Stimulated activated CD4-positive, alpha-beta T cell treated with anti-CD3 and anti-CD28 coated beads, TNF-alpha, amount 100 ng/mL, for 4 hours (primary cell): ENCODE results near the gene TBCCD1.
A peak's percentile ranks its signal among the peaks of the same experiment; 100 is the strongest.
"Not testable (repeated sequence)": the region's sequence is repeated elsewhere in the genome, so short reads cannot be mapped to it uniquely, and the experiment has no call there.

Experiments used
- DNase-seq, 3 experiments: peaks; one replicate each; pipeline ENCODE4 v3.0.0-alpha.2; 2020; ENCODE audit warnings: low read depth in 3 of 3

The TBCCD1 gene

GRCh38 chr3:186594591-186595113 is 27.5 kb upstream of the TBCCD1 start:
- DNase-seq = no peak

- DNase-seq = no peak
Observed at GRCh38 chr3:186593862-186594261, 26.7 kb upstream of the TBCCD1 start.

- DNase-seq = no peak
Observed at GRCh38 chr3:186592682-186593081, 25.5 kb upstream of the TBCCD1 start.

- DNase-seq = no peak
Observed at GRCh38 chr3:186590580-186591295, 23.6 kb upstream of the TBCCD1 start.

DNA sequence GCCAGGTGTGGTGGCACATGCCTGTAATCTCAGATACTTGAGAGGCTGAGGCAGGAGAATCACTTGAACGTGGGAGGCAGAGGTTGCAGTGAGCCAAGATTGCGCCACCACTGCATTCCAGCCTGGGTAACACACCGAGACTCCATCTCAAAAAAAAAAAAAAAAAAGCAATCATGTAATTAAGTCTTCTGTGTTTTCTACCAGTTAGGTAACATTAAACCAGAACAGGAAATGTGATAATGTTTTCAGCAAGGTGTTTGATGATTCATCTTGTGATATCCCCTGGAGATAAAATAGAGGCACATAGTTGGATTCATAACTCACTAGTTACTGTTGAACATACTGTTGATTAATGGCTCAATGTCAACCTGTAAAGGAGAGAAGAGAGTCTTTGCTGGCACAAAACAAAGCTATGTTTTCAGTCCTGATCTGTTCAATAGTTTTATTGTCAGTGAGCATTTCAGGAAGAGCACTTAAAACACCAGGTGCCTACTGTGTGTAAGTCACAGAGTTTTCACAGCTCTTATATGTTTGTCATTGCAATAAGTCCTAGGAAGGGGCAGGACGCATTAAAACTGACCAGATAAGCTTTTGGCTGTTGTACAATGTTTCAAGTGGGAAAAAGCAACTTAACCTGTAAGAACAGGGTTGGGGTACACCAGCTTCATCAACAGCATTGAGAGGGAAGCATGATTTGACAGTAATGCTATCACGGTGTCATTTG is 22.9 kb upstream of the TBCCD1 start:
- DNase-seq = no peak

- no peak for DNase-seq
Observed at GRCh38 chr3:186589121-186589520, 22.0 kb upstream of the TBCCD1 start.

GRCh38 chr3:186588632-186589031 is 21.5 kb upstream of the TBCCD1 start:
- DNase-seq = no peak

GRCh38 chr3:186587183-186587582 is 20.0 kb upstream of the TBCCD1 start:
- DNase-seq = no peak

GRCh38 chr3:186586245-186586644 is 19.1 kb upstream of the TBCCD1 start:
- DNase-seq = not testable (repeated sequence)

GRCh38 chr3:186583831-186584230 is 16.7 kb upstream of the TBCCD1 start:
- no peak for DNase-seq

GRCh38 chr3:186582541-186582940 is 15.4 kb upstream of the TBCCD1 start:
- no peak for DNase-seq

- no peak for DNase-seq
Observed at GRCh38 chr3:186580785-186581184, 13.6 kb upstream of the TBCCD1 start.

DNA sequence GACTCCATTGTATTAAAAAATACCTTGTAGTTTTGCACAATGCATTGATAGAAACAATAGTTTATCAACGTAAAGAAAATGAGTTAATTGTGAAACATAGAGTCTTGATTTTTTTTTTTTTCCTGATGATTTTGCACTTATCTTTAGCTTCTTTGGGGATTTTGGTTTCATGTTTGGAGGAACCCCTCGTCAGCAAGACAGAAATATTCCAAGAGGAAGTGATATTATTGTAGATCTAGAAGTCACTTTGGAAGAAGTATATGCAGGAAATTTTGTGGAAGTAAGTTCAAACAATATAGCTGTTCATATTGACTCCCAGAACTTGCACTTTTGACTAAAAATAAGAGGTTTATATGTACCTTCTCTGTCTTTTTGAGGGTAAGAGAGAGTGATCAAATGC is 10.4 kb upstream of the TBCCD1 start:
- no peak for DNase-seq

- DNase-seq = no peak
Observed at GRCh38 chr3:186571644-186572013, 4.5 kb upstream of the TBCCD1 start.

GRCh38 chr3:186570941-186571643 is 4.0 kb upstream of the TBCCD1 start:
- DNase-seq = no peak

DNA sequence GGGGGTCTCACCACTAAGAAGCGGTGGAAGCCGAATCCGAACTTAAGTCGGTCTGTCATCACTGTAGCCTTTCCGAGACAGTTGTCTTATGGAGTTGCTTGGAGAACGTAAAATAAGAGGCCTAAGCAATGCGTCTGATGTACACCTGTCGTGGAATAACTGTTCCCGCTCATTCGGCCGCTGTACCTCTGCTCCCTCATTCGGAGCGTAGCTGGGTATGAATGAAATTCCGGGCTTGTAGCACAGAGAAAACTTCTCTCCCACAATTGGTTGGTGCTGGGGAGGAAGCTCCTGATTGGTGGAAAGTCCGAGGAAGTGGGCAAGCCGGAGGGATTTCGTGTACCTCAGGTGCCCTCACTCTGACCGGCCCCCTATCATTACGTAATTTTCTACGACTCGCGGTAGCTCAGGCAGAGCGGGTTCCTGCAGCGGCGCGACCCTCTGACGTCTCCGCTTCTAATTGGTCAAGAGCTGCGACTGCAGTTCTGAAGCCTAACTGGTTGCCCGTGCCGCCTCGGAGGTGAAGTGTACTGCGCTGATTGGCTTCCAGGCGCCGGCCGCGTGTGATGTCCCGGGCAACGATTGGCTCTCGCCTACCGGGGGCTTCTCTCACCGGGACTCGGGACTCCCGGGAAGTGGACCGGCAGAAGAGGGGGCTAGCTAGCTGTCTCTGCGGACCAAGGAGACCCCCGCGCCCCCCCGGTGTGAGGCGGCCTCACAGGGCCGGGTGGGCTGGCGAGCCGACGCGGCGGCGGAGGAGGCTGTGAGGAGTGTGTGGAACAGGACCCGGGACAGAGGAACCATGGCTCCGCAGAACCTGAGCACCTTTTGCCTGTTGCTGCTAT is 3.2 kb upstream of the TBCCD1 start, which contains the start of gene DNAJB11:
Gene DNAJB11, plus strand, starts transcription at position 625 of the 845 bp plus-strand sequence. Its CDS starts 178 bp downstream, at position 803.
- DNase-seq = peak; percentile 88 to 96 (median 95)

DNA sequence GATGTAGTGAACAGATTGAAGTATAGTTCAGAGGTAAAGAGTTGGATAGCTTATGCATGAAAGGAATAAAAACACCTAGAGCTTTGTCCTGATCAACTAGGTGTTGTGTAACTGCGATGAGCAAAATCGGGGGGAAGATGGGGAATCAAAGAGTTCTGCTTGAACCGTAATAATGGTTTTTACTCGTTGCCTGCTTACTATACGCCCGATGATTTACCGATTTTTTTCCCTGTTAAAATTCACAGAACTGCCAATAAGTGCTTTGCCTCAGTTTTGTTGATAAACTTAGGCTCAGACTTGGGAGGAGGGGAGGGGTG is 2.6 kb upstream of the TBCCD1 start:
- no peak for DNase-seq

- DNase-seq = not testable (repeated sequence)
Observed at GRCh38 chr3:186569361-186569760, 2.2 kb upstream of the TBCCD1 start.

DNA sequence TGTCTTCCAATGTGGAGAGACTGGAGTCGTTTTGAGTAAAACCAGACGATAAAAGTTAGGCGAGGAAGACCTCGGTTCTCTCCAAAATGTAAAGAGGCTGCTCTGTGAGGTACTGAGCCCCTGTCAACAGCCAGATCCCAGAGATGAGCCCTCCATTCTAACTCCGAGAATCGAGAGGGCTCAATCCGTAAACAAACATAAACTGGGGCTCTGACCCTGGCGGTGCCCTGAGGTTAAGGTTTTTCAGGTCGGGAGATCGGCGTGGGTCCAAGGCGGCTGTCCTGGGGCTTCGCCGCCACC is 417 bp downstream of the TBCCD1 start:
- no peak for DNase-seq

GRCh38 chr3:186564586-186564985 is 2.6 kb downstream of the TBCCD1 start:
- DNase-seq = no peak

DNA sequence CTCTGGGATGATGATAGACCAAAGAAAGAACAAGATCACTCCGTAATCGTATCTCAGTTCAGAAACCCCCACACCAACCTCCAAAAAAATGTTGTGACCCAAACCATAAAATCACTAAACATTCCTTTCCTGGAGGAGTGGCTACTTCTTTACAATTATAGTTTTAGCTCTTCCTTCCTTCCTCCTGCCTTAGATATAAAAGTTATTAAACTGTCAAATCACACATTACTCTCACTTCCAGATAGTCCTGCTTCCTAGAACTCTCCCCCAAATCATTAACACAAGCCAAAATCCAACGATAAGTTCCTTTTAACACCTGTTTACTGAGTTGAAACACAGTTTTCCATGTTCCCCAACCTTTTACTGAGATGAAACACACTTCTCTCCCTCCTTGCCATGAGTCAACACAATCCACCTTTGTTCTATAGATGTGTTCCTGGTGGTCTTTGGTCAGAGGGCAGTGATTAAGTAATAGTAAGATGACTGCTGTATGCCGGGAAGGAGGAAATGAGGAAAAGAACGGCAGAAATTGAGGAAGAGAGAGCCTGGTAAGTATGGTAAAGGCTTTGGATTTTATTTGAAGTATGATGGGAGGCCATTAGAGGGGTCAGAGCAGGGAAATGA is 14.6 kb downstream of the TBCCD1 start:
- DNase-seq = no peak
